Heart right ventricle (tissue), 16 donors: ENCODE results near the gene LRRC9. TPM values are rescaled to one million over a fixed set of nuclear protein-coding genes. Genes with fewer than 3 reads are reported as not detected.
"Not testable (repeated sequence)": the region's sequence is repeated elsewhere in the genome, so short reads cannot be mapped to it uniquely, and the experiment has no call there.

Source experiments
- ATAC-seq, 8 donors: fragments of 200-7000 bp; cut with Tn5 transposase; one replicate each; pipeline ENCODE4 v1.9.1; 2020; ENCODE audit warnings: mild to moderate bottlenecking in 8 of 8, moderate library complexity in 8 of 8, moderate number of reproducible peaks in 1 of 8
- DNase-seq, 2 donors: peaks; one replicate each; pipeline ENCODE4 v3.0.0-alpha.2; 2020
- H3K27ac ChIP-seq, 10 donors: fragments of 200-600 bp; sonication (generic) in 2 of 10; one replicate each; pipeline versions ENCODE4 v1.5.0 to v1.8.0; 2020 to 2022; ENCODE audit warnings: mild to moderate bottlenecking in 3 of 10
- H3K27me3 ChIP-seq, 7 donors: fragments of 200-600 bp; one replicate each; pipeline ENCODE4 v1.8.0; 2021 to 2022; ENCODE audit warnings: mild to moderate bottlenecking in 2 of 7
- H3K36me3 ChIP-seq, 9 donors: fragments of 200-600 bp; sonication (generic) in 1 of 9; one replicate each; pipeline versions ENCODE4 v1.5.0 to v1.8.0; 2020 to 2022; ENCODE audit warnings: mild to moderate bottlenecking in 2 of 9
- H3K4me1 ChIP-seq, 9 donors: fragments of 200-600 bp; sonication (generic) in 1 of 9; one replicate each; pipeline versions ENCODE4 v1.5.0 to v1.8.0; 2020 to 2022; ENCODE audit warnings: mild to moderate bottlenecking in 4 of 9
- H3K4me3 ChIP-seq, 10 donors: fragments of 200-600 bp; sonication (generic) in 2 of 10; one replicate each; pipeline versions ENCODE4 v1.5.0 to v1.8.0; 2020 to 2022; ENCODE audit warnings: mild to moderate bottlenecking in 7 of 10, moderate library complexity in 2 of 10
- H3K9me3 ChIP-seq, 11 donors: fragments of 200-600 bp in 10 of 11; sonication (generic) in 2 of 11; one replicate each; pipeline versions ENCODE4 v1.5.0 to v1.8.0; 2013 to 2022; ENCODE audit warnings: mild to moderate bottlenecking in 2 of 11, control low read depth in 1 of 11, moderate library complexity in 1 of 11
- WGBS, 2 donors: extraction: QIAGEN DNeasy Blood & Tissue Kit; methylation state at CpG; one replicate each; pipeline ENCODE4 v1.1.7; 2013; ENCODE audit warnings: inconsistent platforms in 1 of 2; 5-methylcytosine and 5-hydroxymethylcytosine counted together
- intact Hi-C, 10 donors: fragments of 100-400 bp; cut with DNase I; formaldehyde crosslinking; loops; one replicate each; pipeline versions ENCODE4 v1.11.1 to v1.14.2; 2022
- polyA plus RNA-seq, 2 donors: library from polyadenylated mRNA; stranded (reverse); fragments of 200-250 nt; gene quantifications; one replicate each; pipeline ENCODE4 v1.2.3, GENCODE V29; 2013
- total RNA-seq, 10 donors: library from RNA; stranded (reverse); fragmentation: NEBNext Ultra II Directional in 3 of 10; extraction: Animal tissue kit (Norgen Biotek cat#: 25700) in 3 of 10; gene quantifications; one replicate each; pipeline versions ENCODE4 v1.2.1 to v1.2.4, GENCODE V29; 2021 to 2023
- TF ChIP-seq, protein P1 (sequence below), 9 donors: fragments of 200-600 bp; sonication (generic) in 2 of 9; IDR thresholded peaks; one replicate each; pipeline versions ENCODE4 v1.5.0 to v1.8.0; 2021 to 2022; ENCODE audit warnings: antibody characterized with exemption in 9 of 9, mild to moderate bottlenecking in 5 of 9, moderate library complexity in 1 of 9
- donor health status: Arrhythmogenic right ventricular cardiomyopathy.
- donor health status: ischemic (EF 13 %, LVEDD 7.1; RV severe dilation, severe dysfunction).
- donor health status: healthy with polysubstance abuse.
- donor health status: DM: no; HTN: yes; CAD: no.
- donor health status: DM: no; HTN: no; CAD: no.
- donor health status: ischemic (EF 25% LVEDD 6.9; RV normal size, moderate dysfunction).
- donor health status: ischemic (EF 25% LVEDD 5.7; RV mildly dilated, moderate dysfunction).
- donor health status: healthy.
- donor health status: DM: yes; HTN: yes; CAD: no.
- donor health status: Ischemic cardiomyopathy.
- donor health status: ischemic (EF 35%, LVEDD 5.7; RV mildly dilated, moderate dysfunction).
- donor health status: nonischemic (EF 11% LVEDD 7.7; RV severe dilation, severe dysfunction).
- donor health status: DM: yes; HTN: yes; CAD: no.
- donor health status: PGD.
- donor health status: ischemic (EF 29% LVEDD 5.4; RV normal size, mild dysfunction).
- donor health status: nonischemic (EF 23%, LVEDD 6.1; RV moderate dilation, normal function).

LRRC9 gene
- total and polyA plus RNA-seq, 12 donors: 0.01 to 1.7 (median 0.22) TPM; not detected in 4

DNA sequence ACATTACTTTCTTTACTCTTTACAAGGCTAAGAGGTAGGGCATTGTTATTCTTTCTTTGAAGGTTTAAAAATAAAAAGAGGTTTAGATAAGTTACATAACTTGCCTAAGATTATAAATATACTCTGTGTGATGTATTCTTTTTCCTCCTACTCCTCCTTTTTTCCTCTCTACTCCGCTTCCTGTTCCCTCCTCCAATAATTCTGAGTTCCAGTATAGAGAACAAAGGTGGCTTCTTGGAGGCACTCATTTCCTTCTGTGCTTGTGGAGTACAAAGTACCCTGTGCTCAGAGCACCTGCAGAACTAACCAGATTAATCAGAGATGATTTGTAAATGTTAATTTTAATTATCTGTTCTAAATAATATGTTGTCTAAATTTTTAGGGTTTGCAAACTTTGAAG, 11.3 kb downstream of the LRRC9 start:
- intact Hi-C loops: no loop called here
- WGBS, 2 donors: 54 to 56% methylated on average over 1 of the region's 1 CpG
- TF ChIP-seq, protein P1, sequence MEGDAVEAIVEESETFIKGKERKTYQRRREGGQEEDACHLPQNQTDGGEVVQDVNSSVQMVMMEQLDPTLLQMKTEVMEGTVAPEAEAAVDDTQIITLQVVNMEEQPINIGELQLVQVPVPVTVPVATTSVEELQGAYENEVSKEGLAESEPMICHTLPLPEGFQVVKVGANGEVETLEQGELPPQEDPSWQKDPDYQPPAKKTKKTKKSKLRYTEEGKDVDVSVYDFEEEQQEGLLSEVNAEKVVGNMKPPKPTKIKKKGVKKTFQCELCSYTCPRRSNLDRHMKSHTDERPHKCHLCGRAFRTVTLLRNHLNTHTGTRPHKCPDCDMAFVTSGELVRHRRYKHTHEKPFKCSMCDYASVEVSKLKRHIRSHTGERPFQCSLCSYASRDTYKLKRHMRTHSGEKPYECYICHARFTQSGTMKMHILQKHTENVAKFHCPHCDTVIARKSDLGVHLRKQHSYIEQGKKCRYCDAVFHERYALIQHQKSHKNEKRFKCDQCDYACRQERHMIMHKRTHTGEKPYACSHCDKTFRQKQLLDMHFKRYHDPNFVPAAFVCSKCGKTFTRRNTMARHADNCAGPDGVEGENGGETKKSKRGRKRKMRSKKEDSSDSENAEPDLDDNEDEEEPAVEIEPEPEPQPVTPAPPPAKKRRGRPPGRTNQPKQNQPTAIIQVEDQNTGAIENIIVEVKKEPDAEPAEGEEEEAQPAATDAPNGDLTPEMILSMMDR (IDR thresholded peaks at IDR 0.05): no peak
- Histone ChIP-seq H3K27ac (no peak overlapping the region), H3K27me3 (peaks cover 0 to 4% (median 0%) of the 10 kb centered on the region in 7 donors), H3K4me3 (no peak overlapping the region), H3K9me3 (peaks cover 0 to 7% (median 0%) of the 10 kb centered on the region in 11 donors), H3K36me3 (no peaks in the 10 kb centered on the region), H3K4me1 (no peaks in the 10 kb centered on the region)
- DNase-seq (no peak), ATAC-seq (no peak)

DNA sequence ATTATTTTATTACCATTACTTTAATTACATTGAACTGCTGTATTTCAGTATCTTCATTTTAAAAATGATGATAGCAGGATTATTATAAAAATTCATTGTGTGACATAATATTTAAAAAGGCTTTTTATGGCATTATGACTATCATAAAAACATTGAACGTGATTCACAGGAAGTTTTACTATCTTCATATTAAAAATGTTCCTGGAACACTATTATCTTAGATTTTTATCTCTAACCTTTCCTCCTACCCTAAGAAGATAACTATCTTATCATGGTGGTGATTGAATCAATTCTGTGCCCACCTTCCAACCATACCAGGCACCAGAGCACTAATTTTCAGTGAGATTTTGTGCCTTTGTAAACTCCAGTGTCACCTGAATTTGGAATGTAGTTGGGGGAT, 16.2 kb downstream of the LRRC9 start:
- TF ChIP-seq, protein P1 (IDR thresholded peaks at IDR 0.05): no peak
- peaks cover 0 to 4% (median 0%) of the 10 kb centered on the region in 7 donors for H3K27me3 ChIP-seq
- no peaks in the 10 kb centered on the region for H3K36me3 ChIP-seq
- DNase-seq: no peak
- 43 to 44% methylated on average over 1 of the region's 1 CpG for WGBS, 2 donors
- intact Hi-C loops: no loop called here
- no peak overlapping the region for H3K4me3 ChIP-seq
- ATAC-seq: no peak
- no peak overlapping the region for H3K27ac ChIP-seq
- no peaks in the 10 kb centered on the region for H3K4me1 ChIP-seq
- H3K9me3 ChIP-seq: no peaks in the 10 kb centered on the region

DNA sequence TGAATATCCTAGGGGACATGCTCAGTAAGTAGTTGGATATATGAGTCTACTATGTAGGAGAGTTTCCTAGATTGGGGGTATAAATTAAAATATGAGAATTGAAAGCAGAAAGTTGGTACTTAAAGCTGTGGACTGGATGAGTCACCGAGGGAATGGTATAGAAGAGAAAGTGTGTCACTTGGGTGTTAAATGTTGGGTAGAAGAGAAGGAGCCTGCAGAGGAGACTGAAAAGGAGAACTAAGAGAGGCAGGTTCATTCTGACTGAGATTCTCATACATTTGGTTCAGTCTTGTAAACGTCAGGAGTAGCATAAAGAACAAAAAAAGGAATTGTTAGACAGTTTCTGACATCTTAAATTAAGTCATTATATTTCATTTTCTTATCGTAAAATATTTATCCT, 19.9 kb downstream of the LRRC9 start:
- intact Hi-C loops: no loop called here
- Histone ChIP-seq H3K27me3 (no peaks in the 10 kb centered on the region), H3K9me3 (peaks cover 0 to 11% (median 0%) of the 10 kb centered on the region in 11 donors), H3K27ac (no peak overlapping the region), H3K36me3 (no peaks in the 10 kb centered on the region), H3K4me3 (no peak overlapping the region), H3K4me1 (no peaks in the 10 kb centered on the region)
- ATAC-seq (no peak), DNase-seq (no peak)
- TF ChIP-seq, protein P1 (IDR thresholded peaks at IDR 0.05): no peak
- WGBS, 2 donors: 68 to 71% methylated on average over 3 of the region's 3 CpGs

DNA sequence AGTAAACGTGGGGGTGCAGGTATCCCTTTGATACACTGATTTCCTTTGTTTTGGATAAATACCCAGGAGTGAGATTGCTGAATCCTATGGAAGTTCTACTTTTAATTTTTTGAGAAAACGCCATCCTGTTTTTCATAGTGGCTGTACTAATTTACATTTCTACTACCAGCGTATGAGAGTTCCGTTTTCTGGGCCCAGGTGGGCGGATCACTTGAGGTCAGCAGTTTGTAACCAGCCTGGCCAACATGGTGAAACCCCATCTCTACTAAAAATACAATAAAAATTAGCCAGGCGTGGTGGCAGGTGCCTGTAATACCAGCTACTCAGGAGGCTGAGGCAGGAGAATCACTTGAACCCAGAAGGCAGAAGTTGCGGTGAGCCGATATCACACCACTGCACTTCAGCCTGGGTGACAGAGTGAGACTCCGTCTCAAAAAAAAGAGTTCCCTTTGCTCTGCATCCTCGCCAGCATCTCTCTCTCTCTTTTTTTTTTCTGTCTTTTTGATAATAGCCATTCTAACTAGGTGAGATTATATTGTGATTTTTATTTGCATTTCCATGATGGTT, 22.4 kb downstream of the LRRC9 start:
- H3K4me1 ChIP-seq, intact Hi-C loops, H3K4me3 ChIP-seq, H3K36me3 ChIP-seq, DNase-seq, H3K27me3 ChIP-seq, ATAC-seq, H3K27ac ChIP-seq: not testable (repeated sequence)
- WGBS, 2 donors: 84 to 85% methylated on average over 10 of the region's 10 CpGs
- peaks cover 0 to 11% (median 0%) of the 10 kb centered on the region in 11 donors for H3K9me3 ChIP-seq

DNA sequence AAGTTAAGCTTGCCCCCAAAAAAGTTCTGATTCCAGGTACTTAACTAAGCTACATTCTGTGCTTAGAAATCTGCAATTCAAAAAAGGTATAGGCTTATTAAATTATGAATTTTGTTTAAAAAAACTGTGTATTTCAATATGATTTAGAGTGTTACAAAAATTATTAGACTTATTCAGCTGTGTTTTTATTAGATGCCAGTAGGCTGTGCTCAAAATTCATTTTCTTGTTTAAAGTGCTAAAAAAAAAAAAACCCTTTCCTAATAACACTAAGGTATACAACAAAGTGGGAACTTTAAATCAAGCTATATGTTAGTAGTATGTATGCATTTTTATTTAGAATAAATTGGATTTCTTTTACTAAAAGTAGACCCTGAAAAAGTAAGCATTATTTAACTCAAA, 25.0 kb downstream of the LRRC9 start:
- TF ChIP-seq, protein P1 (IDR thresholded peaks at IDR 0.05): no peak
- intact Hi-C loops: no loop called here
- no peak overlapping the region for H3K27ac ChIP-seq
- no peak for DNase-seq
- no peaks in the 10 kb centered on the region for H3K27me3 ChIP-seq
- ATAC-seq: no peak
- H3K36me3 ChIP-seq: no peaks in the 10 kb centered on the region
- no peaks in the 10 kb centered on the region for H3K4me1 ChIP-seq
- H3K9me3 ChIP-seq: peaks cover 0 to 13% (median 0%) of the 10 kb centered on the region in 11 donors
- no peak overlapping the region for H3K4me3 ChIP-seq

DNA sequence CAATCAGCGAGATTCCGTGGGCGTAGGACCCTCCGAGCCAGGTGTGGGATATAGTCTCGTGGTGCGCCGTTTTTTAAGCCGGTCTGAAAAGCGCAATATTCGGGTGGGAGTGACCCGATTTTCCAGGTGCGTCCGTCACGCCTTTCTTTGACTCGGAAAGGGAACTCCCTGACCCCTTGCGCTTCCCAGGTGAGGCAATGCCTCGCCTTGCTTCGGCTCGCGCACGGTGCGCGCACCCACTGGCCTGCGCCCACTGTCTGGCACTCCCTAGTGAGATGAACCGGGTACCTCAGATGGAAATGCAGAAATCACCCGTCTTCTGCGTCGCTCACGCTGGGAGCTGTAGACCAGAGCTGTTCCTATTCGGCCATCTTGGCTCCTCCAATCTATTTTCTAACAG, 32.2 kb downstream of the LRRC9 start:
- H3K4me1 ChIP-seq, intact Hi-C loops, H3K36me3 ChIP-seq, DNase-seq, H3K4me3 ChIP-seq, ATAC-seq, H3K27me3 ChIP-seq, H3K27ac ChIP-seq: not testable (repeated sequence)
- peaks cover 0 to 47% (median 11%) of the 10 kb centered on the region in 11 donors for H3K9me3 ChIP-seq
- 89 to 90% methylated on average over 11 to 19 of the region's 30 CpGs for WGBS, 2 donors

DNA sequence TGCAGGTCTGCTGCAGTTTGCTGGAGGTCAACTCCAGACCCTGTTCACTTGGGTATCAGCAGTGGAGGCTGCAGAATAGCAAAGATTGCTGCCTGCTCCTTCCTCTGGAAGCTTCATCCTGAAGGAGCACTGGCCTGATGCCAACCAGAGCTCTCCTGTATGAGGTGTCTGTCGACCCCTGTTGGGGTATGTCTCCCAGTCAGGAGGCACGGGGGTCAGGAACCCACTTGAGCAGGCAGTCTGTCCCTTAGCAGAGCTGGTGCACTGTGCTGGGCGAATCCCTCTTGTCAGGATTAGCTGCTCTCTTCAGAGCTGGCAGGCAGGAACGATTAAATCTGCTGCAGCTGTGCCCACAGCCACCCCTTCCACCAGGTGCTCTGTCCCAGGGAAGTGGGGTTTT, 37.9 kb downstream of the LRRC9 start:
- H3K4me3 ChIP-seq, intact Hi-C loops, ATAC-seq, H3K27ac ChIP-seq, H3K27me3 ChIP-seq, H3K36me3 ChIP-seq, H3K4me1 ChIP-seq: not testable (repeated sequence)
- DNase-seq: peak in 1 of 2 donors; percentile 6
- WGBS, 2 donors: 67 to 80% methylated on average over 4 of the region's 4 CpGs
- H3K9me3 ChIP-seq: peaks cover 0 to 45% (median 11%) of the 10 kb centered on the region in 11 donors
